Fibroblast of lung (primary cell): Measurements from ENCODE around the gene SELPLG. TPM values are rescaled to one million over a fixed set of nuclear protein-coding genes. Genes with fewer than 3 reads are reported as not detected.

ENCODE experiments used
- DNase-seq, 2 donors: peaks; one replicate each; pipeline versions ENCODE4 v3.0.0 to v3.0.0-alpha.2; 2010; ENCODE audit warnings: low read depth in 2 of 2
- H2AFZ ChIP-seq: 2 replicates; pipeline ENCODE4 v1.5.1; 2012; ENCODE audit warnings: low read length, control low read depth, inconsistent platforms
- H3K27ac ChIP-seq: 2 replicates; pipeline ENCODE4 v1.5.1; 2011; ENCODE audit warnings: low read length, control low read depth; ENCODE audit not compliant: insufficient read depth
- H3K27me3 ChIP-seq: 2 replicates; pipeline ENCODE4 v1.5.1; 2011; ENCODE audit warnings: mild to moderate bottlenecking, low read length; ENCODE audit not compliant: control insufficient read depth, insufficient read depth
- H3K36me3 ChIP-seq: 2 replicates; pipeline ENCODE4 v1.5.1; 2011; ENCODE audit warnings: low read length; ENCODE audit not compliant: control insufficient read depth, insufficient read depth
- H3K4me1 ChIP-seq: 2 replicates; pipeline ENCODE4 v1.5.1; 2011; ENCODE audit warnings: low read length; ENCODE audit not compliant: control insufficient read depth, insufficient read depth; ENCODE audit errors: extremely low read depth
- H3K4me2 ChIP-seq: 2 replicates; pipeline ENCODE4 v1.5.1; 2011; ENCODE audit warnings: low read length, control low read depth; ENCODE audit not compliant: insufficient read depth; ENCODE audit errors: extremely low read depth
- H3K4me3 ChIP-seq, 4 experiments: fragments of 200-600 bp in 1 of 4; sonication (generic) in 1 of 4; replicated peaks in 1 of 4; 2 replicates each; pipeline ENCODE4 v1.5.1; 2011 to 2016; ENCODE audit warnings: low read length in 4 of 4, low read depth in 3 of 4, mild to moderate bottlenecking in 3 of 4, control low read depth in 2 of 4, inconsistent platforms in 1 of 4, mixed read lengths in 1 of 4; ENCODE audit not compliant: insufficient read depth in 1 of 4; ENCODE audit errors: control extremely low read depth in 1 of 4
- H3K79me2 ChIP-seq: 2 replicates; pipeline ENCODE4 v1.5.1; 2012; ENCODE audit warnings: mild to moderate bottlenecking, low read length, inconsistent platforms; ENCODE audit not compliant: control insufficient read depth, insufficient read depth
- H3K9ac ChIP-seq: 2 replicates; pipeline ENCODE4 v1.5.1; 2011; ENCODE audit warnings: mild to moderate bottlenecking, low read length, control low read depth; ENCODE audit not compliant: insufficient read depth
- H3K9me3 ChIP-seq: 2 replicates; pipeline ENCODE4 v1.5.1; 2012; ENCODE audit warnings: low read depth, low read length; ENCODE audit not compliant: control insufficient read depth, insufficient read depth
- H4K20me1 ChIP-seq: 2 replicates; pipeline ENCODE4 v1.5.1; 2011; ENCODE audit warnings: low read length; ENCODE audit not compliant: control insufficient read depth, insufficient read depth; ENCODE audit errors: extremely low read depth
- CTCF ChIP-seq, 2 donors: IDR thresholded peaks in 1 of 2; conservative IDR thresholded peaks in 1 of 2; 1 replicate in 1 of 2; 2 replicates in 1 of 2; pipeline ENCODE4 v1.5.1; 2011 to 2012; ENCODE audit warnings: low read length in 2 of 2, control low read depth in 1 of 2, inconsistent platforms in 1 of 2, low read depth in 1 of 2, mild to moderate bottlenecking in 1 of 2
- EZH2 ChIP-seq: IDR thresholded peaks from 2 replicates; pipeline ENCODE4 v1.5.1; 2012; ENCODE audit warnings: low read length, control low read depth, mild to moderate bottlenecking; ENCODE audit errors: missing control alignments
- polyA plus RNA-seq, 2 donors: library from polyadenylated mRNA; depleted of rRNA in 1 of 2; stranded (reverse) in 1 of 2; unstranded in 1 of 2; fragments of >200 nt; gene quantifications; 2 replicates each; pipeline ENCODE4 v1.2.1, GENCODE V29; 2011 to 2012; ENCODE audit warnings: missing spikeins in 1 of 2
- total RNA-seq: library from RNA; depleted of rRNA; stranded (reverse); fragments of >200 nt; gene quantifications from 2 replicates; pipeline ENCODE4 v1.2.1, GENCODE V29; 2014

Gene SELPLG
- total and polyA plus RNA-seq, 2 donors (not counting 1 experiment from before 2014, with no cell fraction given) = 1.5 to 3.0 TPM

DNA sequence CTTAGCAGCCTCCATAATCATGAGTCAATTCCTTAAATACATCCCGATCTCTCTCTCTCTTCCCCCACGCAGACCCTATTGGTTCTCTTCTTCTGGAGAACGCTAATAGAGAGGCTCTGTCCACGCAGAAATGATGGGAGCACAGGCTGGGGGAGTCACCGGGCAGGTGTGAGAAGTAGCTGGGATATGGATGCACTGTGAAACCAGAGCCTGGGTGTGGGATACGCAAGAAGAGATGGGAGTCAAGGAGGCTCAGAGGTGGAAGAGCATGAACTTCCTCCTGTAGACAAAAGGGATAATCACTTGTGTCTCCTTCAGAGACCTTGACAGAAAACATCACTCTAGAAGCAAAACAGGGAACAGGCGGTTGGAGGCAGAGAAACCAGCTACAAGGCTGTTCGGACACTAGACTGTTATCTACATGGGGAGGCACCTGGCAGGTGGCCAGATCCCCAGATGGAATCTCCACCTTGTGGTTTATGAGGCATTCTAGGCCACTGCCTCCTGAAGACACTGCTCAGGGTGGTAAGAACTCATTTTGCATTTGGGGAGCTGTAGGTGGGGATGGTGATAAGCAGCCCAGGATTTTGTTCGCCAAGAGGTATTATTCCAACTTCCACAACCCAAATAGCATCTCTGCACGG lies 7.2 kb upstream of the SELPLG start:
- Histone ChIP-seq H3K9ac (no peak overlapping the region), H3K4me2 (no peak overlapping the region), H2AFZ (no peak overlapping the region), H3K9me3 (no peaks in the 10 kb centered on the region), H3K36me3 (peaks cover 15% of the 10 kb centered on the region), H4K20me1 (no peaks in the 10 kb centered on the region), H3K27me3 (no peaks in the 10 kb centered on the region), H3K27ac (no peak overlapping the region), H3K4me1 (peaks cover 17% of the 10 kb centered on the region), H3K79me2 (peaks cover 5% of the 10 kb centered on the region), H3K4me3 (no peak overlapping the region)
- TF ChIP-seq CTCF (conservative IDR thresholded peaks at IDR 0.05 in 1 of 2, IDR thresholded peaks at IDR 0.05 in 1 of 2; ENCODE audit: low read depth in 1 of 2, low read length in 2 of 2) = no peak
- no peak for TF ChIP-seq EZH2
- peak in 1 of 2 donors; percentile 74 for DNase-seq

DNA sequence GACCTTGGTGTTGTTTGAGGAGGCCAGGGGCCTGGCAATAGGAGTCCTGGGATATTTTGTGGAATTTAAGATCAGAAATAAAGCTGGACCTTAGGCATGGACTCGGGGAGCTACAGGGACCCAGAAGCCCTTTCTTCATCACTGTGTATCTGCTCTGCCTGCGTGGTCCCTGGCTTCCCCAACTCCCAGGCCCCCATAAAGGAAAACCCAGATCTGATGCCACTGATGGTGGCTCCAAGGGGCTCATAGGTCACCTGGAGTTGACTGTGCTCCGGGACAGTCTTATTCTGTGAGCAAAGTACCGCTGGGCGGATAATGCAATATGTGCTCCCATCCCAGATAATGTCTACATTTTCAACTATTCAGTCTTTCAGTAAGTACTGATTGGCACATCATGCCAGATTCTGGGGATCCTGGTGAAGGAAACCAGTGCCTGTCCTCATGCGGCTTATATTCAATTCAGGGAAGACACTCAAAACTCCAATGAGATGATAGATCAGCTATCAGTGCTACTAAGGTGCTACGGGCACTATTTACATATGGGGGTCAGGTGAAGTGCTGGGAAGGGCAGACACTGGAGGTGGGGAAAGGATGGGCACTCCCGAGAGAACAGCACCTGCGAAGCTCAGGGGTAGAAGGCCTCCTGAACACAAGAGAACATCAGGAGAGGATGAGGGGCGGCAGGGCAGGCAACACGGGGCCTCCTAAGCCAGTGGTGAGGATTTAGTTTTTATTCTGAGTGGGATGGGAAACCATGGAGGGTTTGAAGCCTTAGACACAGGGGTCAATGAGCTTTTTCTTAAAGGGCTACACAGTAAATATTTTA lies 5.5 kb upstream of the SELPLG start:
- H3K9ac ChIP-seq = no peak overlapping the region
- DNase-seq = no peak
- no peak overlapping the region for H3K4me2 ChIP-seq

More for the DNA sequence above, 5.5 kb upstream of the SELPLG start:
- H4K20me1 ChIP-seq = no peaks in the 10 kb centered on the region
- H3K27me3 ChIP-seq = no peaks in the 10 kb centered on the region
- no peak overlapping the region for H2AFZ ChIP-seq
- no peaks in the 10 kb centered on the region for H3K9me3 ChIP-seq
- H3K79me2 ChIP-seq = no peaks in the 10 kb centered on the region
- H3K36me3 ChIP-seq = peaks cover 4% of the 10 kb centered on the region
- peaks cover 10% of the 10 kb centered on the region for H3K4me1 ChIP-seq
- H3K4me3 ChIP-seq = no peak overlapping the region
- TF ChIP-seq CTCF (conservative IDR thresholded peaks at IDR 0.05 in 1 of 2, IDR thresholded peaks at IDR 0.05 in 1 of 2; ENCODE audit: low read depth in 1 of 2, low read length in 2 of 2) = no peak
- no peak for TF ChIP-seq EZH2
- no peak overlapping the region for H3K27ac ChIP-seq
